GM21619 (cell line): ENCODE results near the gene LRRC41.
A peak's percentile ranks its signal among the peaks of the same experiment; 100 is the strongest.
"Not testable (repeated sequence)": the region's sequence is repeated elsewhere in the genome, so short reads cannot be mapped to it uniquely, and the experiment has no call there.

ENCODE experiments used
- ATAC-seq: cut with Tn5 transposase; IDR thresholded peaks from one replicate; pipeline ENCODE4 v1.9.1; 2021; ENCODE audit not compliant: unreplicated experiment

Gene LRRC41

DNA sequence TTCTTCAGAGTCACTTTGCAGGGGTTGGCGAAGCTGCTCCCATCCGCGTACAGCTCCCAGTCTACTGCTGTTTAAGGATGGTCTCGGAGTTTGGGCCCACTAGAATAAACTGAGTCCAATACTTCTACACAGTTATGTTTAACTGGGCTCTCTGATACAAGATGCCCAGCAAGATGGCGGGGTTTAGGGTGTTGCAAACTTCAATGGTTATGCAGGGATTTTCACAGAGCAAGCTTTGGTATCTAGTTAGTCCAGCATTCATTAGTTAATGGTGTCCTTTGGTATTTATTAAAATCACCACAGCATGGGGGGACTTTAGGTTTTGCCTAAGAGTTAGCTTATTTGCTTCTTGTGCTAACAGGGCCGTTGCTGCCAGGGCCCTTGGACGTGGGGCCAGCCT, 24.8 kb upstream of the LRRC41 start:
- not testable (repeated sequence) for ATAC-seq

DNA sequence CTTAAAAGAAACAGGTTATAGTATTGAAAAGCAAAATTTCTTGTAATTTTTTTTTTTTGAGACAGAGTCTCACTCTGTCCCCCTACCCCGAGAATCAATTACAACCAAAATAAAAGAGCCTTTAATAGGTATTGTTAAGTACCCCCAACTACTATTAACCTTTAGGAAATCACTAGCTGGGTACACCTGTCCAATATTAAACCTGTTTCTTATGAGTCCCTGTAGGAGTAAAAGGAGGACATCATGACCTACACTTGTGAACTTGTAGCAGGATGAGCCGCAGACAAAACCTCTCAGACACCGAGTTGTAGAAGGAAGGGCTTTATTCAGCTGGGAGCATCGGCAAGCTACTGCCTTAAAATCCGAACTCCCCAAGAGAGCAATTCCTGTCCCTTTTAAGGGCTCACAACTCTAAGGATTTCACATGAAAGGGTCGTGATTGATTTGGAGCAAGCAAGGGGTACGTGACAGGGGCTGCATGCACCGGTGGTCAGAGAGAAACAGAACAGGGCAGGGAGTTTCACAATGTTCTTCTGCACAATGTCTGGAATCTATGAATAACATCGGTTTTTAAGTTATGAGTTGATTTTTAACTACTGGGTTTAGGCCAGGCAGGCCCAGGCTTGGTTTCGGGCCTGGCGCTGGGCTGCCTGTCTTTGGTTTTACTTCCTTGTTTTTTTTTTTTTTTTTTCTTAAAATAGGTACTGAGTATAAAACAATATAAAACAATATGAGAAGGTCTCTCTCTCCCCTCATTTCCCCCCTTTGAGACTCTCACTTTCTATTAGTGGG, 22.1 kb upstream of the LRRC41 start:
- not testable (repeated sequence) for ATAC-seq

DNA sequence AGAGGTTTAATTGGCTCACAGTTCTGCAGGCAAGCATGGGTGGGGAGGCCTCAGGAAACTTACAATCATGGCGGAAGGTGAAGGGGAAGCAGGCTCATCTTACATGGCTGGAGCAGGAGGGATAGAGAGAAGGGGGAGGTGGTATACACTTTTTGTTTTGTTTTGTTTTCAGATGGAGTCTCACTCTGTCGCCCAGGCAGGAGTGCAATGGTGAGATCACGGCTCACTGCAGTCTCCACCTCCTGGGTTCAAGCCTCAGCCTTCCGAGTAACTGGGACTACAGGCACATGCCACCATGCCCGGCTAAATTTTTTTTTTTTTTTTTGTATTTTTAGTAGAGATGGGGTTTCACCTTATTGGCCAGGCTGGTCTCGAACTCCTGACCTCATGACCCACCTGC, 18.8 kb upstream of the LRRC41 start:
- not testable (repeated sequence) for ATAC-seq

DNA sequence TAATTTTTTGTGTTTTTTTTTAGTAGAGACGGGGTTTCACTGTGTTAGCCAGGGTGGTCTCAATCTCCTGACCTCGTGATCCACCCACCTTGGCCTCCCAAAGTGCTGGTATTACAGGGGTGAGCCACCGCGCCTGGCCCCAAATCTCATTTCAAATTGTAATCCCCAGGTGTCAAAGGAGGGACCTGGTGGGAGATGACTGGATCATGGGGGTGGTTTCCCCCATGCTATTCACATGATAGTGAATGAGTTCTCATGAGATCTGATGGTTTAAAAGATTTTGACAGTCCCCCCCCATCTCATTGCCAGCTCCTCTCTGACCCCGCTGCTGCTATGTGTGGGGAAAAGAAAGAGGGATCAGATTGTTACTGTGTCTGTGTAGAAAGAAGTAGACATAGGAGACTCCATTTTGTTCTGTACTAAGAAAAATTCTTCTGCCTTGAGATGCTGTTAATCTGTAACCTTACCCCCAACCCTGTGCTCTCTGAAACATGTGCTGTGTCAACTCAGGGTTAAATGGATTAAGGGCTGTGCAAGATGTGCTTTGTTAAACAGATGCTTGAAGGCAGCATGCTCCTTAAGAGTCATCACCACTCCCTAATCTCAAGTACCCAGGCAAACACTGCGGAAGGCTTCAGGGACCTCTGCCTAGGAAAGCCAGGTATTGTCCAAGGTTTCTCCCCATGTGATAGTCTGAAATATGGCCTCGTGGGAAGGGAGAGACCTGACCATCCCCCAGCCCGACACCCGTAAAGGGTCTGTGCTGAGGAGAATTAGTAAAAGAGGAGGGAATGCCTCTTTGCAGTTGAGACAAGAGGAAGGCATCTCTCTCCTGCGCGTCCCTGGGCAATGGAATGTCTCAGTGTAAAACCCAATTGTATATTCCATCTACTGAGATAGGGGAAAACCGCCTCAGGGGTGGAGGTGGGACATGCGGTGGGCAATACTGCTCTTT, 16.8 kb upstream of the LRRC41 start:
- ATAC-seq: not testable (repeated sequence)

DNA sequence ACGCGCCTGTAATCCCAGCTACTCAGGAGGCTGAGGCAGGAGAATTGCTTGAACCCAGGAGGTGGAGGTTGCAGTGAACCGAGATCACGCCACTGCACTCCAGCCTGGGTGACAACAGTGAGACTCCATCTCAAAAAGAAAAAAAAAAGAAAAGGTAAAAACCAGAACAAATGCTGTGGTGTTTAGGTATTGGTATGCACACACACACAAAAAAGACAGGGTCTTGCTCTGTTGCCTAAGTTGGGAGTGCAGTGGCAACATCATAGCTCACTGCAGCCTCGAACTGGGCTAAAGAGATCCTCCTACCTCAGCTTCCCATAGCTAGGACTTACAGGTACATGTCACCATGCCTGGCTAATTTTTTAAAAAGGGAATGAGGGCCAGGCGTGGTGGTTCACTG, 15.9 kb upstream of the LRRC41 start:
- not testable (repeated sequence) for ATAC-seq

- ATAC-seq: no peak
These were observed 13.9 kb upstream of the LRRC41 start for GRCh38 chr1:46317323-46317722.

- no peak for ATAC-seq
These were observed 12.4 kb upstream of the LRRC41 start for GRCh38 chr1:46315669-46316403.

GRCh38 chr1:46310321-46310720, 6.9 kb upstream of the LRRC41 start:
- no peak for ATAC-seq

DNA sequence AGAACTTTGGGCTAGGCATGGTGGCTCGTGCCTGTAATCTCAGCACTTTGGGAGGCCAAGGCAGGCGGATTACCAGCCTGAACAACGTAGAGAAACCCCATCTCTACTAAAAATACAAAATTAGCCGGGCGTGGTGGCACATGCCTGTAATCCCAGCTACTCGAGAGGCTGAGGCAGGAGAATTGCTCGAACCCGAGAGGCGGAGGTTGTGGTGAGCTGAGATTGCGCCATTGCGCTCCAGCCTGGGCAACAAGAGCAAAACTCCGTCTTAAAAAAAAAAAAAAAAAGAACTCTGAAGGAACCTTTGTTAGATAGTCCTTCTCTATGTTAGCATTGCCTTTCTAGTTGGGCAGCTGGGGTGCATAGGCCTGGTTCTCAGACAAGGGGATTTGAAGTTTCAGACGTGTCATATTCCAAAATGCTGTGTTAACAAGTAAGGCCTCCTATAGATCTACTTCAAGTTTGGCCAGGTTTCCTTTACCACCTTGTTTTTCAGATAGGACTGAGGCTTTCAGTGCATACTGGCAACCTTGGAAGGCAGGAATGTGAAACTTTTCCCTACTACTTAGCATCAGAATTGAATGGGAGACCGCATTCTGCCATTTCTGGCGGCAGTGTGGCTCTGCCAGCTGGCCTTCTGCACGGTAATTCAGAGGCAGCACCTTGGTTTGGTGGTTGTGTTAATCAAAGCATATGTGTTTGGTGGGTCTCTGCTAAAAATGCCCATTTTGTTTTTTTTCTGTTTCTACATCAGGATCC, 6.2 kb upstream of the LRRC41 start:
- ATAC-seq: no peak

DNA sequence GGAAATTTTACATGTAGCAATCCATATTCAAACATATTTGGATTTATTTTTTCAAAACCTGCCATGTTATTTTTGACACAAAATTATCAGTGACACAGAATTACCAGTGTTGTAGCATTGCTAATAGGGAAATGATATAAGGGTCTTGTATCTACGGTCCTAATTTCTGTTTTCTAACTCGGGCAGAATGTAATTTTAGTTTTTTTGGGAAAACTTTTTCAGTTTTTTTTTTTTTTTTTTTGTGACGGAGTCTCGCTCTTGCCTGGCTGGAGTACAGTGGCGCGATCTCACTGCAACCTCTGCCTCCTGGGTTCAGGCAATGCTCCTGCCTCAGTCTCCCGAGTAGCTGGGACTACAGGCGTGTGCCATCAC, 2.7 kb upstream of the LRRC41 start:
- ATAC-seq: no peak

DNA sequence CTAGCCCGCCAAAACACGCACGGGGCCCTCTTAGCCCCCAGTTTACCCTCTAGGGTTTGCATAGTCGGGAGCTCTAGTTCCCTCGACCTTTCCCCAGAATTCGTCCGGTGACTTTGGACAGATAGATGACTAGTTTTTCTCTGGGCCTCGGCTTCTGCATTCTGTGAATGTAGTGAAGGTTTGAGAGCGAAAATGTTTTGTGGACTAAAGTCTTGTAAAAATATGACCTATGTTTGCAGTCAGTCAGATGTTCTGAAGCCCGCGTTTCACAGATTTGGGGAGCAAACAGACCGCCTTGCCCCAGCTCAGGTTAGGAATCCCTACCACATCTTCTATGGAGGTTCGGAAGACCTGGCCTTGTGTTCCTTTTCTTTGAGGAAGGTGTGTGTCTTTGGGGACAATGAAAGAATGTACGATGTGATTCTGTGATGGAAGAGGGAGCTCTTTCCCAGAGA, 483 bp upstream of the LRRC41 start:
- no peak for ATAC-seq

- no peak for ATAC-seq
These were observed 777 bp downstream of the LRRC41 start for GRCh38 chr1:46302641-46303037.

DNA sequence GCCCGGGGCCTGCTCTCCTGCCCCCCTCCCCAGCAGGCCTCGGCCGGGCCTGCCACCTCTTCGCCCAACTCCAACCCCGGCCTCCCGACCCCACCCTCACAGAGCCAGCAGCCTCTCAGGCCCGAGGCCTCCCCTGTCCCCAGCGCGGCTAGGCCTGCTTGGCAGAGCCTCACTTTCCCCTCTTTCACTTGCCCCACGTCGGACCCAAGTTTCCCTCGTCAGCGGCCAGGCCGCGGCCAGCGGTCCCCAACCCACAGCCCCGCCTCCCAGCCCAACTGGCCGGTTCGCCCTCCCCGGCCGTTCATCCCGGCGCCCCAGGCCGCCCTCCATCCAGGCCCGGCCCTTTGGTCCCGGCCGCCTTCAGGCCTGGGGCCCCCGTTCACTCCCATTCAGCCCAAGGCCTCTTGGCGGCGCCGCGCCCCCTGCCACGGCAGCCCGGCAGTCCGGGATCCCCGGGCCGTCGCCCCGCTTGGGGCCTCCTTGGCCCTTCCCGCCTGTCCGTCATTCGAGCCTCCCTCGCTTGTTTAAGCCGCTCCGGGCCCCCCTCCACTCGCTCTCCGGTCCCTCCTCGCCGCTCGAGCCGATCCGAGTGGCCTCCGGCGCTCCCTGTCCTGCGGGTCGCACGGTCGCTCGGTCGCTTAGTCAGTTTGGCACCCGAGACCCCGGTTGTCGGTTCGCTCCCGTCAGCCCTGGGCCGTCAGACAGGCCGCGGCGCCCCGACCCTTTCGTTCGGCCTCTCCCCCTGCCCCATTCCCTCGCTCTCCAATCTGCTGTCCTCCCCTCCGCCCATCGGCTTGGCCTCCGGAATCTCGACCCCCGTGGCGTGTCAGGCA, 1.4 kb downstream of the LRRC41 start:
- peak; percentile 23 for ATAC-seq

DNA sequence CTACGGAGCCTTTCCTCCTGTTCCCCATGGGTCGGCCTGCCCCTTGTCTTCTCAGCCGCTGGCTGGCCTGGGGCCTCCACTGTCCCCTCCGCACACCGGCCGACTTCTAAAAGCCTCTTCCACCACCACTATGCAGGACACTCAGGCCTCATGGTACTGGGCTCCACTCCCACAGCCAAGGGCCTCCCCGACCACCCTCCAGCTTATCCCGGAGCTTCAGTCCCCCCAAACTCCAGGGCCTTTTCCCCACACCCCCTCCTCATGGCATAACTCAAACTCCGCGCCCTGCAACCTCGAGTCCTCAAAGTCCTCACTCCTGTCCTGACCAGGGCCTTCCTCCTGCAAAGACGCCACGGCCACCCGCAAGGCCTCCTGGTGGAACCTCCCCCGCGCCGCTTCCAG, 2.0 kb downstream of the LRRC41 start:
- no peak for ATAC-seq

DNA sequence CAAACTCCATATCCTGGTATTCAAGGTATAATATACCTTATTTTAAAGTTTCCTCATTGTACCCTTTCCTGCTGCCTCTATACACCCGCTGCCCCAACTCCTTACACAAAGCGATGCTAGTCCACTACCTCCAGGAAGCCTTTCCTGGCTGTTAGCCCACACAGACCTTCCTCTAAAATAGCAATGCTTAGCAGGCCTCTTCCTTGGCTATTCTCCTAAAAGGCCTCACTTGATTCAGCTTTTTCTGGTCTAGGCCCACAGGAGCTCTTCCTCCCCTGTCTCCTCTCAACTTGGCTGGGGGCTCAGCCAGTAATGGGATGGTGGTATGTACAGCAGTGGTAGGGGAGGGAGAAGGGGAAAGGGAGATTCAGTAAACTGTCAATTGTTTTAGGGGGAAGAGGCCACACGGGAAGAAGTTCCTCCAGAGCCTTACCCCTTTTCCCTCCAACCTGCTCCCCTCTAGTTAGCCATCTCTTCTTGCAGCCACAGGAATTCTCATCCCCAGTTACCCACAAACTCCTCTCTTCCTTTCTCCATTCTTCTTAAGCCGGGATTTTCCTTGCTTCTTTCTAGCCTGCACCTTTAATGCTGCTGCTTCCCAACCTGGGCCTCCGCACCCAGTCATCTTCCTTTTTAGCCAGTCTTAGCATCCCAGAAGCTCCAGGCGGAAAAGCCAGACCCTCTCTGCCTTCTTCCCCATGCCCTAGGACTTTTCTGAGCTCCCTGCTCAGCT, 2.6 kb downstream of the LRRC41 start:
- no peak for ATAC-seq

DNA sequence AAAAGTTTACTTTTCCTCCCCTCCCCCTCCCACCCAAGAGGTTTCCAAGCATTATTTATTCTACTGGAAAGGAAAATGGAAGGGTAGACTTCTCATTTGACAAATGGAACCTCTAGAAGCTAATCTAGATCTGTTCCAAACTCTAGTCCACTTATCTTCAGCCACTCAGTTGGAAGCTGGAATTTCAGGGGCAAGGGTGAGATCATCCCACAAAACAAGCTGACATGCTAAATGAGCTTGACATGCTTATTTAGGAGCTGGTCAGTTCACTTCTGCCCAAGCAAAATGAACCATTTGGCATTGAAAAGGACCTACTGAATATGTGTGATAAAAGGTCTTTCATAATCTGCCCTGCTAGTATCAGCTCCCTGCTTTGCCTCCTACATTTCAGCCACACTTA, 5.0 kb downstream of the LRRC41 start:
- ATAC-seq: no peak

GRCh38 chr1:46295306-46295705, 8.1 kb downstream of the LRRC41 start:
- no peak for ATAC-seq

DNA sequence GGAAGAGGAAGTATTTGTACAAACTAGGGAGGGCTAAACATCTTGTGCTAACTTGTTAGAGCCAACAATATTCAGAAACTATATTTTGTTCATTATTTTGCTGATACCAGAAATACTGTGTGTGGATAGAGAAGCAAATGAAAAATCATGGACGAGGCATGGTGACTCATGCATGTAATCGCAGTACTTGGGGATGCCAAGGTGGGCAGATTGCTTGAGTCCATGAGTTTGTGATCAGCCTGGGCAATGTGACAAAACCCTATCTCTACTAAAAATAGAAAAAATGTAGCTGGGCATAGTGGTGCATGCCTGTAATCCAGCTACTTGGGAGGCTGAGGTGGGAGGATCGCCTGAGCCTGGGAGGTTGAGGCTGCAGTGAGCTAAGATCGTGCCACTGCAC, 13.4 kb downstream of the LRRC41 start:
- no peak for ATAC-seq

GRCh38 chr1:46289134-46289494, 14.3 kb downstream of the LRRC41 start:
- ATAC-seq: no peak
